ENCODE measurements around the gene TFCP2.
"Not testable (repeated sequence)": the region's sequence is repeated elsewhere in the genome, so short reads cannot be mapped to it uniquely, and the experiment has no call there.

Gene TFCP2

GRCh38 chr12:51078346-51078745 is 94.6 kb downstream of the TFCP2 start:
- DNase-seq, result not testable (repeated sequence)

GRCh38 chr12:51077930-51078329 is 95.0 kb downstream of the TFCP2 start:
- no peak for DNase-seq

GRCh38 chr12:51076236-51076930 is 96.6 kb downstream of the TFCP2 start:
- no peak for DNase-seq

- no peak for DNase-seq
These were observed 97.5 kb downstream of the TFCP2 start for GRCh38 chr12:51075390-51075789.

- DNase-seq, result no peak
These were observed 101.3 kb downstream of the TFCP2 start for GRCh38 chr12:51071663-51072062.

- DNase-seq, result no peak
These were observed 102.9 kb downstream of the TFCP2 start for GRCh38 chr12:51070004-51070403.

GRCh38 chr12:51067771-51068170 is 105.2 kb downstream of the TFCP2 start:
- no peak for DNase-seq

- no peak for DNase-seq
These were observed 105.7 kb downstream of the TFCP2 start for GRCh38 chr12:51067229-51067628.

- DNase-seq, result no peak
These were observed 107.4 kb downstream of the TFCP2 start for GRCh38 chr12:51065530-51065929.

GRCh38 chr12:51062631-51063397 is 110.1 kb downstream of the TFCP2 start:
- no peak for DNase-seq

GRCh38 chr12:51059086-51059485 is 113.8 kb downstream of the TFCP2 start:
- DNase-seq, result no peak

GRCh38 chr12:51056242-51056641 is 116.7 kb downstream of the TFCP2 start:
- no peak for DNase-seq

GRCh38 chr12:51055060-51055459 is 117.9 kb downstream of the TFCP2 start:
- DNase-seq, result no peak

- no peak for DNase-seq
These were observed 121.1 kb downstream of the TFCP2 start for GRCh38 chr12:51051787-51052186.

- DNase-seq, result no peak
These were observed 123.4 kb downstream of the TFCP2 start for GRCh38 chr12:51049525-51049924.

GRCh38 chr12:51048661-51049251 is 124.2 kb downstream of the TFCP2 start:
- no peak for DNase-seq

- peak; percentile 79 for DNase-seq
These were observed 125.0 kb downstream of the TFCP2 start, which contains the start of gene LETMD1 for GRCh38 chr12:51047655-51048540. Gene LETMD1 (plus strand): TSS chr12:51048327. CDS start chr12:51048357, 30 bp downstream.
